IPS-15b (cell line): ENCODE measurements around the gene TIMM23.

Experiments
- H3K27me3 ChIP-seq: one replicate; pipeline ENCODE4 v1.6.1; 2013; ENCODE audit warnings: low read length; ENCODE audit not compliant: control insufficient read depth, insufficient read depth
- H3K36me3 ChIP-seq: one replicate; pipeline ENCODE4 v1.6.1; 2013; ENCODE audit warnings: low read length; ENCODE audit not compliant: control insufficient read depth, insufficient read depth
- H3K4me1 ChIP-seq: one replicate; pipeline ENCODE4 v1.6.1; 2013; ENCODE audit warnings: mild to moderate bottlenecking, low read length; ENCODE audit not compliant: control insufficient read depth, insufficient read depth
- H3K4me3 ChIP-seq: one replicate; pipeline ENCODE4 v1.5.1; 2013; ENCODE audit warnings: low read depth, low read length
- H3K9ac ChIP-seq: one replicate; pipeline ENCODE4 v1.6.1; 2013; ENCODE audit warnings: low read depth, mild to moderate bottlenecking, low read length
- H3K9me3 ChIP-seq: one replicate; pipeline ENCODE4 v1.6.1; 2013; ENCODE audit warnings: mild to moderate bottlenecking, low read length; ENCODE audit not compliant: control insufficient read depth, insufficient read depth

TIMM23 gene

GRCh38 chr10:46028584-46029460, 56.5 kb downstream of the TIMM23 start:
- no peaks in the 10 kb centered on the region for H3K36me3 ChIP-seq
- no peak overlapping the region for H3K9ac ChIP-seq
- H3K4me3 ChIP-seq, result peak overlapping the region; percentile 92
- no peaks in the 10 kb centered on the region for H3K27me3 ChIP-seq
- H3K4me1 ChIP-seq, result peaks cover 10% of the 10 kb centered on the region
- no peaks in the 10 kb centered on the region for H3K9me3 ChIP-seq

- H3K36me3 ChIP-seq, result no peaks in the 10 kb centered on the region
- H3K4me1 ChIP-seq, result peaks cover 7% of the 10 kb centered on the region
- H3K9me3 ChIP-seq, result no peaks in the 10 kb centered on the region
- H3K9ac ChIP-seq, result peak overlapping the region; percentile 79
- peak overlapping the region; percentile 92 for H3K4me3 ChIP-seq
- H3K27me3 ChIP-seq, result no peaks in the 10 kb centered on the region
Measured at GRCh38 chr10:46029461-46030030, 57.3 kb downstream of the TIMM23 start.

- H3K27me3 ChIP-seq, result no peaks in the 10 kb centered on the region
- H3K4me1 ChIP-seq, result peaks cover 7% of the 10 kb centered on the region
- H3K36me3 ChIP-seq, result no peaks in the 10 kb centered on the region
- peak within 1 kb of the TSS; percentile 79 for H3K9ac ChIP-seq
- no peaks in the 10 kb centered on the region for H3K9me3 ChIP-seq
- peak within 1 kb of the TSS; percentile 92 for H3K4me3 ChIP-seq
Measured at GRCh38 chr10:46030091-46030937, 58.0 kb downstream of the TIMM23 start, which contains the start of gene NCOA4. NCOA4 (minus strand) TSS chr10:46030623; CDS start chr10:46016680, 13,943 bp downstream.

GRCh38 chr10:46031648-46032532, 59.6 kb downstream of the TIMM23 start:
- Histone ChIP-seq H3K36me3 (no peaks in the 10 kb centered on the region), H3K9ac (no peak overlapping the region), H3K27me3 (no peaks in the 10 kb centered on the region)

GRCh38 chr10:46033602-46034011, 61.3 kb downstream of the TIMM23 start:
- Histone ChIP-seq H3K4me1 (peaks cover 7% of the 10 kb centered on the region), H3K9me3 (no peaks in the 10 kb centered on the region), H3K27me3 (no peaks in the 10 kb centered on the region), H3K9ac (no peak overlapping the region), H3K4me3 (no peak overlapping the region), H3K36me3 (no peaks in the 10 kb centered on the region)

More at GRCh38 chr10:46031648-46032532, 59.6 kb downstream of the TIMM23 start:
- peaks cover 7% of the 10 kb centered on the region for H3K4me1 ChIP-seq
- no peak overlapping the region for H3K4me3 ChIP-seq
- no peaks in the 10 kb centered on the region for H3K9me3 ChIP-seq

GRCh38 chr10:46035923-46036849, 63.9 kb downstream of the TIMM23 start:
- Histone ChIP-seq H3K9ac (no peak overlapping the region), H3K27me3 (no peaks in the 10 kb centered on the region), H3K36me3 (no peaks in the 10 kb centered on the region), H3K4me1 (no peaks in the 10 kb centered on the region), H3K9me3 (no peaks in the 10 kb centered on the region), H3K4me3 (no peak overlapping the region)

GRCh38 chr10:46037107-46037825, 65.0 kb downstream of the TIMM23 start:
- H3K4me3 ChIP-seq, result no peak overlapping the region
- no peaks in the 10 kb centered on the region for H3K27me3 ChIP-seq
- H3K9ac ChIP-seq, result no peak overlapping the region
- H3K36me3 ChIP-seq, result no peaks in the 10 kb centered on the region
- H3K9me3 ChIP-seq, result no peaks in the 10 kb centered on the region
- H3K4me1 ChIP-seq, result no peaks in the 10 kb centered on the region

GRCh38 chr10:46040004-46040403, 67.7 kb downstream of the TIMM23 start:
- no peaks in the 10 kb centered on the region for H3K27me3 ChIP-seq
- H3K4me1 ChIP-seq, result no peaks in the 10 kb centered on the region
- H3K9me3 ChIP-seq, result no peaks in the 10 kb centered on the region
- H3K36me3 ChIP-seq, result no peaks in the 10 kb centered on the region
- H3K9ac ChIP-seq, result no peak overlapping the region
- H3K4me3 ChIP-seq, result no peak overlapping the region

GRCh38 chr10:46042527-46042926, 70.2 kb downstream of the TIMM23 start:
- Histone ChIP-seq H3K36me3 (no peaks in the 10 kb centered on the region), H3K27me3 (no peaks in the 10 kb centered on the region), H3K4me1 (no peaks in the 10 kb centered on the region), H3K9me3 (no peaks in the 10 kb centered on the region), H3K9ac (no peak overlapping the region), H3K4me3 (no peak overlapping the region)

GRCh38 chr10:46046261-46046660, 74.0 kb downstream of the TIMM23 start, which contains the start of gene MSMB:
MSMB (minus strand) TSS chr10:46046269; CDS start chr10:46046237, 32 bp downstream.
- Histone ChIP-seq H3K4me1 (no peaks in the 10 kb centered on the region), H3K9ac (no peak within 1 kb of the TSS), H3K27me3 (no peaks in the 10 kb centered on the region), H3K36me3 (no peaks in the 10 kb centered on the region), H3K9me3 (no peaks in the 10 kb centered on the region), H3K4me3 (no peak within 1 kb of the TSS)
